Natural killer cell treated with Interleukin-12 subunit alpha and Interleukin-12 subunit beta and Interleukin-15 and Interleukin-18, amount 100 ng/mL, for 72 hours (primary cell): ENCODE measurements around the gene DDX59. TPM values are rescaled to one million over a fixed set of nuclear protein-coding genes. Genes with fewer than 3 reads are reported as not detected.

ENCODE experiments used
- ATAC-seq, 2 donors: fragments of 150-1000 bp; cut with Tn5 transposase in 1 of 2; sonication (Bioruptor Pico), chemical (Tn5 transposase) in 1 of 2; 2 replicates each; pipeline ENCODE4 v1.10.0; 2021
- DNase-seq: peaks from one replicate; pipeline ENCODE4 v3.0.0; 2022; ENCODE audit warnings: low spot score
- H3K27ac Mint-ChIP-seq, 2 donors: 1 replicate in 1 of 2; 2 replicates in 1 of 2; pipeline ENCODE4 v1.8.0; 2022; ENCODE audit warnings: mixed read lengths in 2 of 2, mild to moderate bottlenecking in 1 of 2, moderate library complexity in 1 of 2
- H3K27me3 Mint-ChIP-seq, 2 donors: 1 replicate in 1 of 2; 2 replicates in 1 of 2; pipeline ENCODE4 v1.8.0; 2022; ENCODE audit warnings: mixed read lengths in 2 of 2
- H3K36me3 Mint-ChIP-seq: one replicate; pipeline ENCODE4 v1.8.0; 2022; ENCODE audit warnings: mixed read lengths
- H3K4me1 Mint-ChIP-seq, 2 donors: 1 replicate in 1 of 2; 2 replicates in 1 of 2; pipeline ENCODE4 v1.8.0; 2022; ENCODE audit warnings: low read depth in 2 of 2, mixed read lengths in 2 of 2, mild to moderate bottlenecking in 1 of 2
- H3K4me3 Mint-ChIP-seq: one replicate; pipeline ENCODE4 v1.8.0; 2022; ENCODE audit warnings: mixed read lengths
- H3K9me3 Mint-ChIP-seq: 2 replicates; pipeline ENCODE4 v1.8.0; 2022; ENCODE audit warnings: mixed read lengths
- total RNA-seq, 2 donors: library from RNA; stranded (reverse); gene quantifications; one replicate each; pipeline ENCODE4 v1.2.3, GENCODE V29; 2022

Gene DDX59
- total RNA-seq, 2 donors from 2014 or later = 24.3 to 27.5 TPM

DNA sequence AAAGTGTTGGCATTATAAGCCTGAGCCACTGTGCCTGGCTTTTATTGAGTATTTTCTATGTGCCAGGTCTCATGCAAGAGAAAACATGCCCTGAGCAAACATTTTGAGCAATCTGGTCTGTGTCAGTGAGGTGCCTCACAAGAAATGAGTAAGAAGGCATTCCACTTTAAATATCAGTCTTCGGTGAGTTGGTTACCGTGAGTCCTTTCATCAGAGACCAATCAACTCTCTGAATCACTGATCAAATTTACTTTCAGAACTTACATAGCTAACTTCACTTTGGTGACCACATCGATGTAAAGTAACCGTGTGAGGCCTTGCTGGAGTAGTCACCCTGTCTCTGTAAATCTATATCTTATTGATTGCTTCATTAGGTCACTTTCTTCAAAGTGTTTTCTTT lies 14.3 kb upstream of the DDX59 start:
- no peak overlapping the region for H3K4me3 Mint-ChIP-seq
- no peaks in the 10 kb centered on the region for H3K36me3 Mint-ChIP-seq
- peaks cover 5 to 7% of the 10 kb centered on the region in 2 donors for H3K27me3 Mint-ChIP-seq
- ATAC-seq (no peak), DNase-seq (no peak)
- H3K4me1 Mint-ChIP-seq = no peaks in the 10 kb centered on the region
- H3K27ac Mint-ChIP-seq = no peak overlapping the region
- no peaks in the 10 kb centered on the region for H3K9me3 Mint-ChIP-seq

DNA sequence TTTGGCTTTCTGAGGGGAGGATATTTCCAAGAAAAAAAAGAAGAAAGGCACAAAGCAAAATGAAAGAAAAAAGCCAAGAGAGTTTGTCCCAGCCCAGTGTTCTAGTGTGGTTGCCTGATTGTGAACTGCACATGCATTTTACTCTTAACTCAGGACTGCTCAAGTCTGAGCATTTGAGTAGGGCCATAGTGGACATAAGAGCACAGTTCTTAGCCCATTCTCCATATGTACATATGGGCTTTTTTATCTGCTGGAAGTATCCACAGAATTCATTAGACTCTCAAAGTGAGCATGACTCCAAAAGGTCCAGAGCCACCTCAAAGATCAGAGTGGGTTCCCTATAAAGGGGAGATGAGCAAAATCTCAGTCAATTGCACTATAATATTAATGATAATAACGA lies 13.6 kb upstream of the DDX59 start:
- DNase-seq (no peak), ATAC-seq (no peak)
- Mint-ChIP-seq H3K9me3 (no peaks in the 10 kb centered on the region), H3K27ac (no peak overlapping the region), H3K36me3 (no peaks in the 10 kb centered on the region), H3K27me3 (peaks cover 4 to 5% of the 10 kb centered on the region in 2 donors), H3K4me1 (no peaks in the 10 kb centered on the region), H3K4me3 (no peak overlapping the region)

DNA sequence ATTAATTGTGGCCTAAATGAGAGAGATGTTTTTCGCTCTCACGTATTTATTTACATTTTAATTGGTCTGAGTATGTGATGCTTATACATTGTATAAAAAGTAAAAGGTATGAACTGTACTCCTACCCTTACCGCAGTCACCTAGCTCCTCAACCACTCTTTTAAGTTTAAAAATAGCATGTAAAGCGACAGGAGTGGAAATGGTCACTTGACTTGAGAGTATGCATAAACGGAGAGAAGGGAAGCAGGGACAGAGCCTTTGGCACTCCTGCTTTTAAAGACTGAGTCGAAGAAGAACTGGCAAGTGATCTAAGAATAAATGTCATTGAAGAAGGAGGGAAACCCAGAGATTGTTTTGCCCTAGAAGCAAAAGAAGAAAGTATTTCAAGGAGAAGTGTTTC lies 11.5 kb upstream of the DDX59 start:
- no peaks in the 10 kb centered on the region for H3K4me1 Mint-ChIP-seq
- H3K36me3 Mint-ChIP-seq = no peaks in the 10 kb centered on the region

DNA sequence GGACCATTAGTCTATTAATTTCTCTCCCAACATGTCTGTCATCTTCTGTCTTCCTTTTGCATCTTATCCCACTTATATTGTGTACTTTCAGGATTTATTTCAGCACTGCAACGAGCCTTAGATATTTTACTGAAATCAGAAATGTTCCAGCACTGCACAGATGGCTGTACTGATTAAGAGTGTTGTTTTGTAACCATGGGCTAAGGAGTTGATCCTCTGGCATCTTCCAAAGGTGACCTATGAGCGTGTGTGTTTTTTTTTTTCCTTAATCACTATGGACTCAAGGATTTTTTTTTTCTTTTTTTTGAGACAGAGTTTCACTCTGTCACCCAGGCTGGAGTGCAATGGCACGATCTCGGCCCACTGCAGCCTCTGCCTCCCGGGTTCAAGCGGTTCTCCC lies 7.1 kb upstream of the DDX59 start:
- ATAC-seq (no peak), DNase-seq (no peak)
- H3K36me3 Mint-ChIP-seq = no peaks in the 10 kb centered on the region
- H3K4me3 Mint-ChIP-seq = no peak overlapping the region
- no peaks in the 10 kb centered on the region for H3K9me3 Mint-ChIP-seq
- no peak overlapping the region for H3K27ac Mint-ChIP-seq
- peaks cover 0 to 5% of the 10 kb centered on the region in 2 donors for H3K27me3 Mint-ChIP-seq
- H3K4me1 Mint-ChIP-seq = no peaks in the 10 kb centered on the region

More for the DNA sequence above, 11.5 kb upstream of the DDX59 start:
- no peak overlapping the region for H3K27ac Mint-ChIP-seq
- ATAC-seq (no peak), DNase-seq (no peak)
- peaks cover 0 to 2% of the 10 kb centered on the region in 2 donors for H3K27me3 Mint-ChIP-seq
- no peak overlapping the region for H3K4me3 Mint-ChIP-seq
- no peaks in the 10 kb centered on the region for H3K9me3 Mint-ChIP-seq

DNA sequence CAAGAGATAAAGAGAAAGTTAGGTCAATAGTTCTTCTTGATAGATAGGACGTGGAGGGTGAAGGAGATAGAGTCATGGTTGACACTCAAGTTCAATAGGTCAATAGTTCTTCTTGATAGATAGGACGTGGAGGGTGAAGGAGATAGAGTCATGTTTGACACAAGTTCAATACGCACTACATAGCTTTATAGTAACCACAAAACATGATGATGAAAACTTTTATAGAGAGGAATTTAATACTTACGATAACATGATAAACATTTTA lies 5.8 kb upstream of the DDX59 start:
- ATAC-seq (no peak), DNase-seq (no peak)
- H3K27ac Mint-ChIP-seq = no peak overlapping the region
- H3K9me3 Mint-ChIP-seq = no peaks in the 10 kb centered on the region
- peaks cover 10 to 11% of the 10 kb centered on the region in 2 donors for H3K4me1 Mint-ChIP-seq
- no peak overlapping the region for H3K4me3 Mint-ChIP-seq
- H3K27me3 Mint-ChIP-seq = peaks cover 0 to 5% of the 10 kb centered on the region in 2 donors
- no peaks in the 10 kb centered on the region for H3K36me3 Mint-ChIP-seq

GRCh38 chr1:200674838-200675587 lies 5.3 kb upstream of the DDX59 start:
- Mint-ChIP-seq H3K27ac (peak overlapping the region in 1 of 2 donors; percentile 32), H3K4me3 (no peak overlapping the region), H3K4me1 (peaks cover 12 to 16% of the 10 kb centered on the region in 2 donors), H3K27me3 (peaks cover 0 to 5% of the 10 kb centered on the region in 2 donors), H3K36me3 (no peaks in the 10 kb centered on the region), H3K9me3 (no peaks in the 10 kb centered on the region)
- ATAC-seq (no peak), DNase-seq (no peak)

- ATAC-seq = no peak
- Mint-ChIP-seq H3K27ac (no peak overlapping the region), H3K4me1 (peaks cover 13 to 19% of the 10 kb centered on the region in 2 donors), H3K9me3 (no peaks in the 10 kb centered on the region), H3K4me3 (no peak overlapping the region), H3K27me3 (peaks cover 0 to 5% of the 10 kb centered on the region in 2 donors), H3K36me3 (no peaks in the 10 kb centered on the region)
- DNase-seq = no peak
Measured at GRCh38 chr1:200673952-200674823, 4.5 kb upstream of the DDX59 start.

DNA sequence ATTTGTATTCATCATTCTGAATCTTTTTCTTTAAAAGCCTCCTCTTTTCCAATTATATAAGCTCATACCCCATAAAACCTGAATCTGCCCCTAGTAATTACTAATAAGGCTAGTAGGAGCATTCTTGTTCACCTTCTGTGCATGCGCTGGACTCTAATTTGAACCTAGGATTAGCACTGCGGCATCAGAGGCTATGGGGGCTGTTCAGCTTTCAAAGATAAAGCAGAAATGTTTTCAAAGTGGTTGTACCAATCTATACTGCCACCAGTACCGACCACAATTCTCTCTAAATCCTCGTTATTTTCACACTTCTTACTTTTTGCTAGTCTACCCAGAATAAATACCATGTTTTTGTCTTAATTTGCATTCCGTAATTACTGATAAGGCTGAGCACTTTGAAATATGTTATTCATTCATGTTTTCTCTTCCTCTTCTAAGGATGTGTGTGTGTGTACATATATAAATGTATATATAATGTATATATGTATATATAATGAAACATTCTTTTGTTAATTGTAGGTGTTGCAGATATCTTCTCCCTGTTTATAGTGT lies 1.6 kb upstream of the DDX59 start:
- Mint-ChIP-seq H3K27ac (peak overlapping the region; percentile 94 to 96), H3K9me3 (no peaks in the 10 kb centered on the region), H3K4me3 (peak overlapping the region; percentile 93)

GRCh38 chr1:200670242-200671118 lies 773 bp upstream of the DDX59 start:
- peaks cover 7% of the 10 kb centered on the region for H3K36me3 Mint-ChIP-seq
- H3K27ac Mint-ChIP-seq = peak overlapping the region; percentile 94 to 96
- peak overlapping the region; percentile 93 for H3K4me3 Mint-ChIP-seq
- peaks cover 28 to 35% of the 10 kb centered on the region in 2 donors for H3K4me1 Mint-ChIP-seq
- ATAC-seq (peak in 1 of 2 donors; percentile 2), DNase-seq (no peak)
- peaks cover 0 to 3% of the 10 kb centered on the region in 2 donors for H3K27me3 Mint-ChIP-seq
- H3K9me3 Mint-ChIP-seq = no peaks in the 10 kb centered on the region

More for the DNA sequence above, 1.6 kb upstream of the DDX59 start:
- peaks cover 0 to 3% of the 10 kb centered on the region in 2 donors for H3K27me3 Mint-ChIP-seq
- H3K4me1 Mint-ChIP-seq = peaks cover 23 to 29% of the 10 kb centered on the region in 2 donors
- H3K36me3 Mint-ChIP-seq = peaks cover 2% of the 10 kb centered on the region
- no peak for ATAC-seq
- no peak for DNase-seq

DNA sequence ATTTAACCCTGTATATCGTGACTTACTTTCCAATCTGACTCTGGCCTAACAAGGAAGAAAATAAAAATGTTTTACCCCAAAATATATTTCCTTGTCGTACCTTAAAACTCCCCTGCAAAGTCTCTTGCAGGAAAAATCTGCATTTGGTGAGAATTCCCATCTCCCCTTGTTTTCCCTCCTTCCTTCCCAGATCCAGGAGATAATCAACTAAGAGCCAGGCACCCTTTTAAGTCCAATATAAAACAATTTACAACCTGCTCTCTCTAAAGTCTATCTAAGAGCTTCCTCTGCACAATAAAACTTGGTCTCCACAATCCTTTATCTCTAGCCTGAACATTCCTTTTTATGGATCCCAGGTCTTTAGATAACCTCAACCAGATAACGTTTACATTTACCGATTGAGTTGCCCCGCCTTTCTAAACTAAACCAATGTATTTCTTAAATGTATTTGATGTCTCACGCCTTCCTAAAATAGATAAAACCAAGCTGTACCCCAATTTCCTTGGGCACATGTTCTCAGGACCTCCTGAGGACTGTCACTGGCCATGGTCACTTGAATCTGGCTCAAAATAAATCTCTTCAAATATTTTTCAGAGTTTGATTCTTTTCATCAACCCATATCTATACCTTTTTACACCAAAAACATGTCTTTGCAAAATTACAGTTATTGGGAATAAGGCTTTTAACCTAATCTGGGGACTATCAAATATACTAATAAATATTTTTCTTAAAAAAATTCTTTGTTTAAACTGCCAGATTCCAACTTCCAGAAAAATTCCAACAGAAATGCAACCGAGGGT lies 993 bp downstream of the DDX59 start:
- Mint-ChIP-seq H3K4me1 (peaks cover 40 to 46% of the 10 kb centered on the region in 2 donors), H3K36me3 (peaks cover 17% of the 10 kb centered on the region), H3K27ac (peak overlapping the region; percentile 94 to 96), H3K9me3 (no peaks in the 10 kb centered on the region), H3K4me3 (peak overlapping the region; percentile 93), H3K27me3 (no peaks in the 10 kb centered on the region)
- DNase-seq = no peak
- ATAC-seq = no peak

DNA sequence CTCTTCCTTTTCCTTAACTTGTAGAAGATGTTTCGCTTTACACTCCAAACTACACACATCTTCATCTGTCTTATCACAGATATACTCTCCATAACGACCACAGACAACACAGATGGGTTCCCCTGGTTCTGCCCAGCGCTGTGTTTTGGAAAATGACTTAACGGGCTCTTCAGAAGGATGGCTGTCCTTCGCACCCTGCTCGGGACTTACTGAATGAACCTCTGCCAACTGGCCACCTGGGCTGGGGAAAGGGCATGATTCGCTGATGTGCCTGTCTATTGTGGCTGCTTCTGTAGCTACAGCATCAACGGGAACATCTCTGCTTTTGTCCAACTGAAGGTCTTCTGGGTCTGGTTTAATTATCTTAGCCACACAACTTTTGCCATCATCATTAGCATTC lies 3.4 kb downstream of the DDX59 start:
- DNase-seq (no peak), ATAC-seq (no peak)
- H3K27me3 Mint-ChIP-seq = no peaks in the 10 kb centered on the region
- peaks cover 43 to 47% of the 10 kb centered on the region in 2 donors for H3K4me1 Mint-ChIP-seq
- no peak overlapping the region for H3K4me3 Mint-ChIP-seq
- peaks cover 21% of the 10 kb centered on the region for H3K36me3 Mint-ChIP-seq
- H3K27ac Mint-ChIP-seq = peak overlapping the region in 1 of 2 donors; percentile 45
- no peaks in the 10 kb centered on the region for H3K9me3 Mint-ChIP-seq

DNA sequence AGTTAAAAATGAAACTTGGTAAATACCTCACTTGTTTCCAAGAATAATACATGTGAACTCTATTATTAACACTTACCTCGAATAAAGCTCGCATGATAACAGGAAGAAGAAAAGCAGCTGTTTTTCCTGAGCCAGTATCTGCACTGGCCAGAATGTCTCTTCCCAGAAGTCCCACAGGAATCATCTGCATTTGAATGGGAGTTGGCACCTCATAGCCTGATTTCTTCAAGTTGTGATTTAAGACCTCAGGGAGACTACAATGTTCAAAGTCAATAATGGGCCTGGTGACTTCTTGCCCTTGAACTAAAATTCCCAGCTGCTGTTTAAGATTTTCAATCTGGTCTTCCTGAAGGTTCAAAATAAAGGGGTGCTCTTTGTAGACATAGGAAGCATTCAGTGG lies 3.8 kb downstream of the DDX59 start:
- Mint-ChIP-seq H3K36me3 (peaks cover 24% of the 10 kb centered on the region), H3K27me3 (no peaks in the 10 kb centered on the region), H3K9me3 (no peaks in the 10 kb centered on the region), H3K4me3 (no peak overlapping the region), H3K4me1 (peaks cover 39 to 45% of the 10 kb centered on the region in 2 donors), H3K27ac (no peak overlapping the region)
- DNase-seq (no peak), ATAC-seq (no peak)

DNA sequence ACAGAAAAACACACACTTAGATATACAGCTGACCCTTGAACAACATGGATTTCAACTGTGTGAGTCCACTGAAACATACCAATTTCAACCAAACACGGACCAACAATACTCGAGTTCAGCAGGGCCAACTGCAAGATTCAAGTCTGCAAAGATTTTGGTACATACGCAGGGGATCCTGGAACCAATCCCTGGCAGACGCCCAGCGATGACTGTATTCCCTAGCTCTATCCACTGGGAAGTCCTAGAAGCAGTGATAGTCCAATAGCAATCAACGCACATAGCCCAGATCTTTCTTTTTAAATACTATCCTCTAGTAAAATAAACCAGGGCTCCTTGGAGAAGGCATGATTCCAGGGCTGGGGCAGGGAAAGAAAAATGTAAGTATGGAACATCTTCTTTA lies 9.0 kb downstream of the DDX59 start:
- H3K36me3 Mint-ChIP-seq = peaks cover 29% of the 10 kb centered on the region
- no peak overlapping the region for H3K27ac Mint-ChIP-seq
- no peak for ATAC-seq
- H3K27me3 Mint-ChIP-seq = no peaks in the 10 kb centered on the region
- no peak for DNase-seq
- peaks cover 19 to 27% of the 10 kb centered on the region in 2 donors for H3K4me1 Mint-ChIP-seq
- no peak overlapping the region for H3K4me3 Mint-ChIP-seq
- H3K9me3 Mint-ChIP-seq = no peaks in the 10 kb centered on the region
